ENCODE data around the gene SWAP70.

Gene SWAP70

GRCh38 chr11:9657531-9657930 is 6.3 kb upstream of the SWAP70 start:
- no peak for DNase-seq (ENCODE audit: extremely low spot score)
- CTCF ChIA-PET: no interaction called here
- POLR2A ChIA-PET: no interaction called here
- TF ChIP-seq ARNT (IDR thresholded peaks at IDR 0.05) (no peak), ELF4 (IDR thresholded peaks at IDR 0.05) (no peak), FOXK2 (IDR thresholded peaks at IDR 0.05) (no peak)

DNA sequence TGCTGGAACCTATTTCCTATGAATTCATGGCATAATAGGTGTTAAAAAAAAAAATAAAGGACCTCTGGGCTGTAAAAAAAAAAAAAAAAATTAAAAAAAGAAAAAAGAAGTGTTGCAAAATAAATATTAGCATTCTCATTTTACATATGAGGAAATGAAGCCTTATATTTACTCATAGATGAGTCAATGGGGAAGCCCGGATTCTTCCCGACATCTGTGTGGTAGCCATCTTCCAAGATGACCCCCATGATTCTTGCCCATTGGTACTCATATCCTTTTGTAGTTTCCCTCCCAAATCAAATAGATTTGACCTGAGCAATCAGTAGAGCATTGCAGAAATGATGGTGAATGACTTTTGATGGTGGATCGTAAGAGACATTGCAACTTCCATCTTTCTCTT is 3.0 kb upstream of the SWAP70 start:
- ChIA-PET POLR2A (no interaction called here), CTCF (no interaction called here)
- TF ChIP-seq ARNT (IDR thresholded peaks at IDR 0.05) (no peak), HDGF (IDR thresholded peaks at IDR 0.05; ENCODE audit: borderline replicate concordance) (no peak), FOXA1 (IDR thresholded peaks at IDR 0.05) (no peak), SUZ12 (IDR thresholded peaks at IDR 0.05) (no peak), SP1 (IDR thresholded peaks at IDR 0.05) (no peak)
- TF ChIP-seq, protein P1, sequence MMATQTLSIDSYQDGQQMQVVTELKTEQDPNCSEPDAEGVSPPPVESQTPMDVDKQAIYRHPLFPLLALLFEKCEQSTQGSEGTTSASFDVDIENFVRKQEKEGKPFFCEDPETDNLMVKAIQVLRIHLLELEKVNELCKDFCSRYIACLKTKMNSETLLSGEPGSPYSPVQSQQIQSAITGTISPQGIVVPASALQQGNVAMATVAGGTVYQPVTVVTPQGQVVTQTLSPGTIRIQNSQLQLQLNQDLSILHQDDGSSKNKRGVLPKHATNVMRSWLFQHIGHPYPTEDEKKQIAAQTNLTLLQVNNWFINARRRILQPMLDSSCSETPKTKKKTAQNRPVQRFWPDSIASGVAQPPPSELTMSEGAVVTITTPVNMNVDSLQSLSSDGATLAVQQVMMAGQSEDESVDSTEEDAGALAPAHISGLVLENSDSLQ (IDR thresholded peaks at IDR 0.05): no peak
- no peak for DNase-seq (ENCODE audit: extremely low spot score)

DNA sequence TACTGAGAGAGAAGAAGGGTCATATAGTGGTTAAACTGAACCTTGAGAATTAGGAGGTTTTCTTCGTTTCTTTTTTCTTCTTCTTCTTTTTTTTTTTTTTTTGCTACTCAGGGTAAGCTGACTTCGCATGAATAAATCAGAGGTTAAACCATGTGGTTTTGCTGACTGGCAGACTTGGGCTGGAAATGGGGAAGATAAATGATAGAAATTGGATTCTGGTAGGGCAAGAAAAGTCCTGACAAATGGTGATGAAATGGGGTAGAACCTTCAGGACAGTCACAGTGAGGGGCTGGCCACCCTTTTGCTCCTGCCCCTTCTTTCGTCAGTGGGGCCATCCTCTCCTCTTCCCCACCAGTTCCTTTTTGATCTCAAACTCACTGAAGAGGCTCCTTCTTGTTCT is 1.6 kb upstream of the SWAP70 start:
- DNase-seq (ENCODE audit: extremely low spot score): no peak
- ChIA-PET CTCF (no interaction called here), POLR2A (no interaction called here)
- TF ChIP-seq, protein P1 (IDR thresholded peaks at IDR 0.05): no peak
- TF ChIP-seq ZNF384 (IDR thresholded peaks at IDR 0.05) (no peak), SP1 (IDR thresholded peaks at IDR 0.05) (no peak), FOXK2 (IDR thresholded peaks at IDR 0.05) (no peak), LEF1 (IDR thresholded peaks at IDR 0.05; ENCODE audit: borderline replicate concordance) (no peak), CTBP1 (IDR thresholded peaks at IDR 0.05; ENCODE audit: borderline replicate concordance) (no peak), NFRKB (IDR thresholded peaks at IDR 0.05) (no peak), BHLHE40 (IDR thresholded peaks at IDR 0.05; ENCODE audit: borderline replicate concordance) (no peak), ELF4 (IDR thresholded peaks at IDR 0.05) (no peak), SUZ12 (IDR thresholded peaks at IDR 0.05) (no peak), L3MBTL2 (conservative IDR thresholded peaks at IDR 0.05) (no peak), HDGF (IDR thresholded peaks at IDR 0.05; ENCODE audit: borderline replicate concordance) (no peak), ARNT (IDR thresholded peaks at IDR 0.05) (no peak), FOXA1 (IDR thresholded peaks at IDR 0.05) (no peak), FOXM1 (IDR thresholded peaks at IDR 0.05; ENCODE audit: borderline replicate concordance) (no peak), TARDBP (IDR thresholded peaks at IDR 0.05) (no peak)

- TF ChIP-seq, protein P1 (IDR thresholded peaks at IDR 0.05): no peak
- TF ChIP-seq FOXK2 (IDR thresholded peaks at IDR 0.05) (no peak), BHLHE40 (IDR thresholded peaks at IDR 0.05; ENCODE audit: borderline replicate concordance) (no peak), FOXM1 (IDR thresholded peaks at IDR 0.05; ENCODE audit: borderline replicate concordance) (no peak), HDGF (IDR thresholded peaks at IDR 0.05; ENCODE audit: borderline replicate concordance) (no peak), ZNF384 (IDR thresholded peaks at IDR 0.05) (no peak), TARDBP (IDR thresholded peaks at IDR 0.05) (no peak), LEF1 (IDR thresholded peaks at IDR 0.05; ENCODE audit: borderline replicate concordance) (no peak), NFRKB (IDR thresholded peaks at IDR 0.05) (no peak), CTBP1 (IDR thresholded peaks at IDR 0.05; ENCODE audit: borderline replicate concordance) (no peak), ELF4 (IDR thresholded peaks at IDR 0.05) (no peak), SP1 (IDR thresholded peaks at IDR 0.05) (no peak), ARNT (IDR thresholded peaks at IDR 0.05) (no peak), FOXA1 (IDR thresholded peaks at IDR 0.05) (no peak), L3MBTL2 (conservative IDR thresholded peaks at IDR 0.05) (no peak; the same call in none of the 2 replicates), SUZ12 (IDR thresholded peaks at IDR 0.05) (no peak)
- POLR2A ChIA-PET: no interaction called here
- DNase-seq (ENCODE audit: extremely low spot score): peak; percentile 47
- CTCF ChIA-PET: interaction anchor here (1.0 kb wide), 1 partner anchor 130 kb away, joined by 5 read pairs; no protein-coding TSS in a partner anchor
These were observed 647 bp downstream of the SWAP70 start for GRCh38 chr11:9664276-9665171.

DNA sequence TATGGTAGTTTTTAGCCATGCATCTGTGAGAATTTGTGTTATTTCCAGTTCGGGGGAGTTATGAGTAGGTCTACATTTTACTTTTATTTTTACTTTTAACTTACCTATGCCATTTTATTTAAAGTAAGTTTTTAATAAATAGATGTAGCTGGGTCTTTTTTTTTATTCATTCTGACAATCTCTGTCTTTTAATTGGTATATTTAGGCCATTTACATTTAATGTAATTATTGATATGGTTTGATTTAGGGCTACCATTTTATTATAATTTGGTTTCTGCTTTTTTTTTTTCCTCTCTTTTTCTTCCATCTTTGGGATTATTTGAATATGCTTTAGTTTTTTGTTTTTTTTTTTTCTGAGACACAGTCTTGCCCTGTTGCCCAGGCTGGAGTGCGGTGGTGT is 1.9 kb downstream of the SWAP70 start:
- POLR2A ChIA-PET: no interaction called here
- TF ChIP-seq SP1 (IDR thresholded peaks at IDR 0.05): no peak
- no peak for TF ChIP-seq FOXM1 (IDR thresholded peaks at IDR 0.05; ENCODE audit: borderline replicate concordance)
- TF ChIP-seq FOXK2 (IDR thresholded peaks at IDR 0.05): no peak
- no peak for TF ChIP-seq FOXA1 (IDR thresholded peaks at IDR 0.05)
- TF ChIP-seq SUZ12 (IDR thresholded peaks at IDR 0.05): no peak
- no peak for TF ChIP-seq ARNT (IDR thresholded peaks at IDR 0.05)
- TF ChIP-seq CTBP1 (IDR thresholded peaks at IDR 0.05; ENCODE audit: borderline replicate concordance): no peak
- no peak for TF ChIP-seq L3MBTL2 (conservative IDR thresholded peaks at IDR 0.05)
- no peak for TF ChIP-seq NFRKB (IDR thresholded peaks at IDR 0.05)
- TF ChIP-seq TARDBP (IDR thresholded peaks at IDR 0.05): no peak
- TF ChIP-seq ZNF384 (IDR thresholded peaks at IDR 0.05): no peak
- no peak for TF ChIP-seq LEF1 (IDR thresholded peaks at IDR 0.05; ENCODE audit: borderline replicate concordance)
- TF ChIP-seq ELF4 (IDR thresholded peaks at IDR 0.05): no peak
- TF ChIP-seq, protein P1 (IDR thresholded peaks at IDR 0.05): no peak
- no peak for TF ChIP-seq HDGF (IDR thresholded peaks at IDR 0.05; ENCODE audit: borderline replicate concordance)
- DNase-seq (ENCODE audit: extremely low spot score): no peak
- CTCF ChIA-PET: no interaction called here
